Retinal pigment epithelial cell (primary cell): Measurements from ENCODE around the gene GGA2.
A peak's percentile ranks its signal among the peaks of the same experiment; 100 is the strongest.

ENCODE experiments used
- DNase-seq: peaks from one replicate; pipeline ENCODE4 v3.0.0-alpha.2; 2010; ENCODE audit warnings: low read depth
- H3K4me3 ChIP-seq: 2 replicates; pipeline ENCODE4 v1.5.1; 2011; ENCODE audit warnings: mild to moderate bottlenecking, low read length, control low read depth, moderate library complexity
- CTCF ChIP-seq: conservative IDR thresholded peaks from 2 replicates; pipeline ENCODE4 v1.5.1; 2011; ENCODE audit warnings: low read depth, low read length, control low read depth, inconsistent platforms

GGA2 gene

GRCh38 chr16:23432176-23433128, 77.8 kb downstream of the GGA2 start:
- DNase-seq = no peak
- no peak overlapping the region for H3K4me3 ChIP-seq
- no peak for TF ChIP-seq CTCF

- no peak overlapping the region for H3K4me3 ChIP-seq
- TF ChIP-seq CTCF = no peak
- DNase-seq = no peak
Measured at GRCh38 chr16:23428351-23428750, 81.9 kb downstream of the GGA2 start.

- TF ChIP-seq CTCF = no peak
- no peak for DNase-seq
- H3K4me3 ChIP-seq = no peak overlapping the region
Measured at GRCh38 chr16:23424292-23424958, 85.9 kb downstream of the GGA2 start.

GRCh38 chr16:23423496-23424049, 86.7 kb downstream of the GGA2 start:
- DNase-seq = peak; percentile 86
- H3K4me3 ChIP-seq = no peak overlapping the region
- TF ChIP-seq CTCF = no peak

- DNase-seq = no peak
- no peak overlapping the region for H3K4me3 ChIP-seq
- TF ChIP-seq CTCF = no peak
Measured at GRCh38 chr16:23420011-23420410, 90.3 kb downstream of the GGA2 start.

- TF ChIP-seq CTCF = no peak
- no peak overlapping the region for H3K4me3 ChIP-seq
- DNase-seq = no peak
Measured at GRCh38 chr16:23416816-23417215, 93.5 kb downstream of the GGA2 start.
